GM18873 (cell line): ENCODE data around the gene TPH2.

Source experiments
- ATAC-seq: cut with Tn5 transposase; IDR thresholded peaks from one replicate; pipeline ENCODE4 v1.9.1; 2021; ENCODE audit warnings: mild to moderate bottlenecking, moderate library complexity, moderate number of reproducible peaks; ENCODE audit not compliant: unreplicated experiment, low FRiP score

Gene TPH2

GRCh38 chr12:71958056-71958455 lies 19.4 kb downstream of the TPH2 start:
- ATAC-seq, result no peak

- ATAC-seq, result no peak
These were observed 19.8 kb downstream of the TPH2 start for GRCh38 chr12:71958457-71958856.

- no peak for ATAC-seq
These were observed 20.4 kb downstream of the TPH2 start for GRCh38 chr12:71958993-71959578.

GRCh38 chr12:71967211-71967610 lies 28.6 kb downstream of the TPH2 start:
- ATAC-seq, result no peak

- ATAC-seq, result no peak
These were observed 30.7 kb downstream of the TPH2 start for GRCh38 chr12:71969330-71969729.

- ATAC-seq, result no peak
These were observed 31.4 kb downstream of the TPH2 start for GRCh38 chr12:71970031-71970430.

- no peak for ATAC-seq
These were observed 33.9 kb downstream of the TPH2 start for GRCh38 chr12:71972441-71973074.

- ATAC-seq, result no peak
These were observed 35.0 kb downstream of the TPH2 start for GRCh38 chr12:71973687-71974086.

GRCh38 chr12:71980538-71980937 lies 41.9 kb downstream of the TPH2 start:
- no peak for ATAC-seq

GRCh38 chr12:71981149-71981548 lies 42.5 kb downstream of the TPH2 start:
- ATAC-seq, result no peak

- ATAC-seq, result no peak
These were observed 56.1 kb downstream of the TPH2 start for GRCh38 chr12:71994715-71995114.

- no peak for ATAC-seq
These were observed 61.1 kb downstream of the TPH2 start for GRCh38 chr12:71999795-72000194.

GRCh38 chr12:72000969-72001648 lies 62.5 kb downstream of the TPH2 start:
- no peak for ATAC-seq

- no peak for ATAC-seq
These were observed 68.1 kb downstream of the TPH2 start for GRCh38 chr12:72006766-72007165.

- ATAC-seq, result no peak
These were observed 71.7 kb downstream of the TPH2 start for GRCh38 chr12:72010356-72010755.

GRCh38 chr12:72011374-72011773 lies 72.7 kb downstream of the TPH2 start:
- no peak for ATAC-seq

- no peak for ATAC-seq
These were observed 74.2 kb downstream of the TPH2 start for GRCh38 chr12:72012874-72013273.

GRCh38 chr12:72015895-72016294 lies 77.2 kb downstream of the TPH2 start:
- no peak for ATAC-seq

- ATAC-seq, result peak; percentile 97
These were observed 78.5 kb downstream of the TPH2 start for GRCh38 chr12:72017054-72017651.

GRCh38 chr12:72018036-72018435 lies 79.4 kb downstream of the TPH2 start:
- ATAC-seq, result no peak

- ATAC-seq, result no peak
These were observed 86.0 kb downstream of the TPH2 start for GRCh38 chr12:72024613-72025012.

GRCh38 chr12:72025524-72025923 lies 86.9 kb downstream of the TPH2 start:
- no peak for ATAC-seq
